Measurements from ENCODE around the gene NFIX. TPM values are rescaled to one million over a fixed set of nuclear protein-coding genes. Genes with fewer than 3 reads are reported as not detected.

Gene NFIX
- total and polyA plus RNA-seq, 9 of the 15 experiments (the other 6 are each of a cell fraction or from before 2014, with no cell fraction given) = 0.28 to 26.8 (median 5.4) TPM

DNA sequence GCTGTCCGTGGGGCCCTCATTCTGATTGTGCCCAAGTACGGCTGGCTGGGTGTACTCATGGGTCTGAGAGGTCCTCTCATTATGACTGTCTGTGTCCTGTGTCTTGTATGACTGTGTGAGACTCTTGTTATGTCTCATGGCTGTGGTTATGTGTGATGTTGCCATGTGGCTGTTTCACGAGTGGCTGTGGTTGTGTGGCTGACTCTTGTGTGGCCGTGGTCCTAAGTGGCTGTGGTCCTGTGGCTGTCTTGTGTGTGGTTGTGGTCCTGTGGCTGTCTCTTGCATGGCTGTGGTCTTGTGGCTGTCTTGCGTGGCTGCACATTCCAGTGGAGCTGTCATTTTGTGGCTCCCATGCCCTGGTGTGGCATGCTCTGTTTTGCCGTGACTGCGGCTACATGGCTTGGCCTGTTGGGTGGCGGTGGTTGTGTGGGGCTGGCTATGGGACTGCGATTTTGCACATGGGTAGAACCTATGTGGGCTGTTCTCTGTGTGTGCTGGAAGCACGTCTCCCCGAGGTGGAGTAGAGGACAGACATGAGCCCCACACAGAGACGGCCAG lies 104.8 kb downstream of the NFIX start (continued):
- TF ChIP-seq, protein P1, sequence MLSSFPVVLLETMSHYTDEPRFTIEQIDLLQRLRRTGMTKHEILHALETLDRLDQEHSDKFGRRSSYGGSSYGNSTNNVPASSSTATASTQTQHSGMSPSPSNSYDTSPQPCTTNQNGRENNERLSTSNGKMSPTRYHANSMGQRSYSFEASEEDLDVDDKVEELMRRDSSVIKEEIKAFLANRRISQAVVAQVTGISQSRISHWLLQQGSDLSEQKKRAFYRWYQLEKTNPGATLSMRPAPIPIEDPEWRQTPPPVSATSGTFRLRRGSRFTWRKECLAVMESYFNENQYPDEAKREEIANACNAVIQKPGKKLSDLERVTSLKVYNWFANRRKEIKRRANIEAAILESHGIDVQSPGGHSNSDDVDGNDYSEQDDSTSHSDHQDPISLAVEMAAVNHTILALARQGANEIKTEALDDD (IDR thresholded peaks at IDR 0.05) = no peak
- TF ChIP-seq MECOM (CRISPR knock-in tag; IDR thresholded peaks at IDR 0.05) (no peak), ZNF384 (IDR thresholded peaks at IDR 0.05; ENCODE audit: low read depth, low read length) (no peak), RBM25 (IDR thresholded peaks at IDR 0.05; ENCODE audit: low read depth, low read length, severe bottlenecking) (no peak), ZNF584 (CRISPR knock-in tag; IDR thresholded peaks at IDR 0.05; ENCODE audit: low read depth) (no peak), POLR3G (IDR thresholded peaks at IDR 0.05; ENCODE audit: extremely low read depth, insufficient read length, insufficient replicate concordance) (no peak), HOXB6 (CRISPR knock-in tag; IDR thresholded peaks at IDR 0.05; ENCODE audit: borderline replicate concordance) (no peak), ZNF41 (CRISPR knock-in tag; conservative IDR thresholded peaks at IDR 0.05) (no peak), MEF2D (tag; conservative IDR thresholded peaks at IDR 0.05; ENCODE audit: low read depth) (peak; percentile 60), PHF21A (IDR thresholded peaks at IDR 0.05; ENCODE audit: borderline replicate concordance, low read depth) (peak; percentile 10; the same call in 1 of the 2 replicates), ZNF507 (tag; conservative IDR thresholded peaks at IDR 0.05) (no peak), DPF2 (IDR thresholded peaks at IDR 0.05) (no peak), GTF2E2 (tag; IDR thresholded peaks at IDR 0.05) (no peak), MEF2A (IDR thresholded peaks at IDR 0.05; ENCODE audit: control insufficient read depth, low read depth, low read length) (no peak), SP1 (CRISPR knock-in tag; IDR thresholded peaks at IDR 0.05) (no peak; the same call in 1 of the 2 replicates), ATF7 (IDR thresholded peaks at IDR 0.05) (no peak), RHOXF2B (CRISPR knock-in tag; conservative IDR thresholded peaks at IDR 0.05) (no peak), SMC3 (conservative IDR thresholded peaks at IDR 0.05; ENCODE audit: insufficient read depth, low read depth, low read length) (no peak), TRIM24 (IDR thresholded peaks at IDR 0.05) (peak in 1 of 2 experiments; percentile 23; a peak in 1 of 4 replicates), CHCHD3 (CRISPR knock-in tag; IDR thresholded peaks at IDR 0.05) (no peak), KHSRP (IDR thresholded peaks at IDR 0.05) (0 out of 2 replicates have a peak, but pooled peaks have one; percentile 18), XRCC5 (IDR thresholded peaks at IDR 0.05; ENCODE audit: low read depth, low read length) (no peak), HNRNPK (IDR thresholded peaks at IDR 0.05; ENCODE audit: low read depth, low read length, poor library complexity, severe bottlenecking) (no peak), MTA2 (IDR thresholded peaks at IDR 0.05; ENCODE audit: low read depth) (peak; percentile 40; the same call in 1 of the 2 replicates), ZNF12 (CRISPR knock-in tag; IDR thresholded peaks at IDR 0.05) (no peak), CAMTA2 (CRISPR knock-in tag; conservative IDR thresholded peaks at IDR 0.05) (no peak)
- TF ChIP-seq, protein P2, sequence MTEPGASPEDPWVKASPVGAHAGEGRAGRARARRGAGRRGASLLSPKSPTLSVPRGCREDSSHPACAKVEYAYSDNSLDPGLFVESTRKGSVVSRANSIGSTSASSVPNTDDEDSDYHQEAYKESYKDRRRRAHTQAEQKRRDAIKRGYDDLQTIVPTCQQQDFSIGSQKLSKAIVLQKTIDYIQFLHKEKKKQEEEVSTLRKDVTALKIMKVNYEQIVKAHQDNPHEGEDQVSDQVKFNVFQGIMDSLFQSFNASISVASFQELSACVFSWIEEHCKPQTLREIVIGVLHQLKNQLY (CRISPR knock-in tag; conservative IDR thresholded peaks at IDR 0.05) = no peak
- TF ChIP-seq, protein P3, sequence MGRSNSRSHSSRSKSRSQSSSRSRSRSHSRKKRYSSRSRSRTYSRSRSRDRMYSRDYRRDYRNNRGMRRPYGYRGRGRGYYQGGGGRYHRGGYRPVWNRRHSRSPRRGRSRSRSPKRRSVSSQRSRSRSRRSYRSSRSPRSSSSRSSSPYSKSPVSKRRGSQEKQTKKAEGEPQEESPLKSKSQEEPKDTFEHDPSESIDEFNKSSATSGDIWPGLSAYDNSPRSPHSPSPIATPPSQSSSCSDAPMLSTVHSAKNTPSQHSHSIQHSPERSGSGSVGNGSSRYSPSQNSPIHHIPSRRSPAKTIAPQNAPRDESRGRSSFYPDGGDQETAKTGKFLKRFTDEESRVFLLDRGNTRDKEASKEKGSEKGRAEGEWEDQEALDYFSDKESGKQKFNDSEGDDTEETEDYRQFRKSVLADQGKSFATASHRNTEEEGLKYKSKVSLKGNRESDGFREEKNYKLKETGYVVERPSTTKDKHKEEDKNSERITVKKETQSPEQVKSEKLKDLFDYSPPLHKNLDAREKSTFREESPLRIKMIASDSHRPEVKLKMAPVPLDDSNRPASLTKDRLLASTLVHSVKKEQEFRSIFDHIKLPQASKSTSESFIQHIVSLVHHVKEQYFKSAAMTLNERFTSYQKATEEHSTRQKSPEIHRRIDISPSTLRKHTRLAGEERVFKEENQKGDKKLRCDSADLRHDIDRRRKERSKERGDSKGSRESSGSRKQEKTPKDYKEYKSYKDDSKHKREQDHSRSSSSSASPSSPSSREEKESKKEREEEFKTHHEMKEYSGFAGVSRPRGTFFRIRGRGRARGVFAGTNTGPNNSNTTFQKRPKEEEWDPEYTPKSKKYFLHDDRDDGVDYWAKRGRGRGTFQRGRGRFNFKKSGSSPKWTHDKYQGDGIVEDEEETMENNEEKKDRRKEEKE (IDR thresholded peaks at IDR 0.05; ENCODE audit: borderline replicate concordance in 1 of 2, control insufficient read depth in 1 of 2, low read depth in 2 of 2, low read length in 1 of 2) = peak in 1 of 2 experiments; percentile 93; a peak in 2 of 4 replicates
